ENCODE results near the gene BCAS3. TPM values are rescaled to one million over a fixed set of nuclear protein-coding genes. Genes with fewer than 3 reads are reported as not detected.
A peak's percentile ranks its signal among the peaks of the same experiment; 100 is the strongest.

The BCAS3 gene
- total RNA-seq, 2 donors from 2014 or later = 12.0 to 15.6 TPM

GRCh38 chr17:61395409-61395982 lies 717.8 kb downstream of the BCAS3 start:
- Histone ChIP-seq H3K4me3 (peak overlapping the region in 1 of 2 donors; percentile 61), H3K27me3 (peaks cover 20 to 34% of the 10 kb centered on the region in 2 donors), H3K36me3 (no peaks in the 10 kb centered on the region), H3K27ac (peak overlapping the region; percentile 63 to 68), H3K4me1 (peaks cover 0 to 42% of the 10 kb centered on the region in 2 donors), H3K9me3 (no peaks in the 10 kb centered on the region)
- DNase-seq (ENCODE audit: low spot score) = no peak
- TF ChIP-seq, protein P1, sequence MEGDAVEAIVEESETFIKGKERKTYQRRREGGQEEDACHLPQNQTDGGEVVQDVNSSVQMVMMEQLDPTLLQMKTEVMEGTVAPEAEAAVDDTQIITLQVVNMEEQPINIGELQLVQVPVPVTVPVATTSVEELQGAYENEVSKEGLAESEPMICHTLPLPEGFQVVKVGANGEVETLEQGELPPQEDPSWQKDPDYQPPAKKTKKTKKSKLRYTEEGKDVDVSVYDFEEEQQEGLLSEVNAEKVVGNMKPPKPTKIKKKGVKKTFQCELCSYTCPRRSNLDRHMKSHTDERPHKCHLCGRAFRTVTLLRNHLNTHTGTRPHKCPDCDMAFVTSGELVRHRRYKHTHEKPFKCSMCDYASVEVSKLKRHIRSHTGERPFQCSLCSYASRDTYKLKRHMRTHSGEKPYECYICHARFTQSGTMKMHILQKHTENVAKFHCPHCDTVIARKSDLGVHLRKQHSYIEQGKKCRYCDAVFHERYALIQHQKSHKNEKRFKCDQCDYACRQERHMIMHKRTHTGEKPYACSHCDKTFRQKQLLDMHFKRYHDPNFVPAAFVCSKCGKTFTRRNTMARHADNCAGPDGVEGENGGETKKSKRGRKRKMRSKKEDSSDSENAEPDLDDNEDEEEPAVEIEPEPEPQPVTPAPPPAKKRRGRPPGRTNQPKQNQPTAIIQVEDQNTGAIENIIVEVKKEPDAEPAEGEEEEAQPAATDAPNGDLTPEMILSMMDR (IDR thresholded peaks at IDR 0.05) = no peak

- Histone ChIP-seq H3K27ac (peak overlapping the region; percentile 63 to 68), H3K9me3 (no peaks in the 10 kb centered on the region), H3K36me3 (no peaks in the 10 kb centered on the region), H3K4me3 (peak overlapping the region; percentile 28 to 61), H3K27me3 (peaks cover 20 to 34% of the 10 kb centered on the region in 2 donors), H3K4me1 (peaks cover 0 to 48% of the 10 kb centered on the region in 2 donors)
- DNase-seq (ENCODE audit: low spot score) = no peak
- TF ChIP-seq, protein P1 (IDR thresholded peaks at IDR 0.05) = no peak
These were observed 718.4 kb downstream of the BCAS3 start for GRCh38 chr17:61395983-61396585.

- no peak for DNase-seq (ENCODE audit: low spot score)
- peaks cover 20 to 37% of the 10 kb centered on the region in 2 donors for H3K27me3 ChIP-seq
These were observed 719.0 kb downstream of the BCAS3 start for GRCh38 chr17:61396586-61397085.

DNA sequence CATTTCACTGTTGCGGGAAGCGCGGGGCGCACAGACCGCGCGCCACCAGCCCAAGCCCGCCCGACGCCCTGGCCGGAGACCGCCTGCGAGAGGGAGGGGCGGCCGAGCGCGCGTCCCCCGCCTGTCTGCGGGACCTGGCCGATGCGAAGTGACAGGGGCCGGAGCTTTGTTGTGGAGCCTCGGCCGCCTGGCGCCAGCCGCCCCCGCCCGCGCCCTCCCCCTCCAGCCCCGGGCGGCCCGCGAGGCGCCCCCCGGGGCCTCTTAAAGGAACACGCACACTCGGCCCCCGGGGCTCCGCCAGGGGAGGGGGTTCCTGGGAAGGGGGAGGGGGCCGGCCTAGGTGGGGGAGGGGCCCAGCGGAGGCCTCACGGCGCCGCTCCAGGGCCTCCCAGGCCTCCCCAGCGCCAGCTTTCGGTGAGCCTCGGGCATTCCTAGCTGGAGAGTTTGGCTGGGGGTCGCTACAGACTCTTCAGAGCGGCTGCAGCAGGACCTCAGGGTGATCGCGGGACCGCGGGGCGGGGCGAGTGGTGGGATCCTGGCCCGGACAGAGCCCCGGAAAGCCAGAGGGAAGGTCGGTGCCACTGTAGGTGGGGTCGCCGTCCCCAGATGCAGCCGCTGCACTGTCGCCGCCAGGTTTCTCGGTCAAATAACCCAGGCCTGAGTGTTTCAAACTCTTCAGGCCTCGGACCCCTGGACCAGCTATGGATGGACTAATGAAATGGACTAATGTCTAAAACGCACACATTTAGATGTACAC lies 719.6 kb downstream of the BCAS3 start:
- no peaks in the 10 kb centered on the region for H3K9me3 ChIP-seq
- DNase-seq (ENCODE audit: low spot score) = no peak

More at GRCh38 chr17:61396586-61397085, 719.0 kb downstream of the BCAS3 start:
- Histone ChIP-seq H3K4me3 (peak overlapping the region; percentile 28 to 61), H3K9me3 (no peaks in the 10 kb centered on the region), H3K27ac (peak overlapping the region; percentile 63 to 68), H3K4me1 (peaks cover 0 to 54% of the 10 kb centered on the region in 2 donors), H3K36me3 (no peaks in the 10 kb centered on the region)
- TF ChIP-seq, protein P1 (IDR thresholded peaks at IDR 0.05) = no peak

DNA sequence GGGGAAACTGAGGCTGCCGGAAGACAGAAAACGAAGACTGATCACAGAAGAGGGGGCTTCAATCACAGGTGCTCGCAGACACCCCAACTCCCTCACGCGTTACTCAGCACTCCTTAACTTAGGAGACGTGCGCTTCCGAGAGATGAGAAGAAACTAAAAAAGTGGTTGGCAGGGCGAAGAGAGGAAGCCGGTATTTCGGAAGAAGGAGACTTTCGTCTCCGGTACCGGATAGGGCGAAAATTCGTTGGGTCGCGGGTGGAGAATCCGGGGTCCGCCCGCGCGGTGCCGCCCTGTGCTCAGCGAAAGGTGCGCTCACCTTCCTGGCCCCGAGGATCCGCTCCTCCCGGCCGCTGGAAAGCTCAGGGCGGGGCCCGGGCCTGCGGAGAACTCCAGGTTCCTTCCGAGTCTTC lies 721.1 kb downstream of the BCAS3 start:
- Histone ChIP-seq H3K4me1 (peaks cover 0 to 63% of the 10 kb centered on the region in 2 donors), H3K4me3 (peak overlapping the region; percentile 51 to 61), H3K27me3 (peaks cover 20 to 54% of the 10 kb centered on the region in 2 donors), H3K27ac (peak overlapping the region; percentile 66 to 80), H3K36me3 (no peaks in the 10 kb centered on the region), H3K9me3 (no peaks in the 10 kb centered on the region)
- DNase-seq (ENCODE audit: low spot score) = no peak
- TF ChIP-seq, protein P1 (IDR thresholded peaks at IDR 0.05) = no peak

More for the DNA sequence above, 719.6 kb downstream of the BCAS3 start:
- peaks cover 0 to 55% of the 10 kb centered on the region in 2 donors for H3K4me1 ChIP-seq
- H3K36me3 ChIP-seq = no peaks in the 10 kb centered on the region
- TF ChIP-seq, protein P1 (IDR thresholded peaks at IDR 0.05) = no peak
- H3K27ac ChIP-seq = peak overlapping the region; percentile 63 to 68
- H3K27me3 ChIP-seq = peaks cover 20 to 43% of the 10 kb centered on the region in 2 donors
- H3K4me3 ChIP-seq = peak overlapping the region; percentile 28 to 61
